Osteocyte (in vitro differentiated cells): ENCODE data around the gene OXSR1. TPM values are rescaled to one million over a fixed set of nuclear protein-coding genes. Genes with fewer than 3 reads are reported as not detected.

ENCODE experiments used
- DNase-seq: peaks from one replicate; pipeline ENCODE4 v3.0.0; 2021; ENCODE audit warnings: mixed read lengths; ENCODE audit not compliant: unreplicated experiment; ENCODE audit errors: extremely low spot score
- H3K27ac Mint-ChIP-seq: one replicate; pipeline ENCODE4 v1.8.0; 2021; ENCODE audit warnings: mild to moderate bottlenecking, mixed read lengths; ENCODE audit not compliant: unreplicated experiment
- H3K27me3 Mint-ChIP-seq: one replicate; pipeline ENCODE4 v1.8.0; 2021; ENCODE audit warnings: mixed read lengths; ENCODE audit not compliant: unreplicated experiment
- H3K36me3 Mint-ChIP-seq: one replicate; pipeline ENCODE4 v1.8.0; 2021; ENCODE audit warnings: mixed read lengths; ENCODE audit not compliant: unreplicated experiment
- H3K4me1 Mint-ChIP-seq: one replicate; pipeline ENCODE4 v1.8.0; 2021; ENCODE audit warnings: mixed read lengths; ENCODE audit not compliant: unreplicated experiment
- H3K4me3 Mint-ChIP-seq: one replicate; pipeline ENCODE4 v1.8.0; 2021; ENCODE audit warnings: mild to moderate bottlenecking, moderate library complexity, mixed read lengths; ENCODE audit not compliant: unreplicated experiment
- H3K9me3 Mint-ChIP-seq: one replicate; pipeline ENCODE4 v1.8.0; 2021; ENCODE audit warnings: mixed read lengths; ENCODE audit not compliant: unreplicated experiment
- CTCF ChIP-seq: fragments of 200-600 bp; sonication (generic); IDR thresholded peaks from 2 replicates; pipeline ENCODE4 v1.5.0; 2021; ENCODE audit warnings: antibody characterized with exemption, mild to moderate bottlenecking, moderate library complexity
- total RNA-seq: library from RNA; stranded (reverse); gene quantifications from 2 replicates; pipeline ENCODE4 v1.2.1, GENCODE V29; 2021

The OXSR1 gene
- total RNA-seq, 1 donor from 2014 or later: 57.8 TPM

DNA sequence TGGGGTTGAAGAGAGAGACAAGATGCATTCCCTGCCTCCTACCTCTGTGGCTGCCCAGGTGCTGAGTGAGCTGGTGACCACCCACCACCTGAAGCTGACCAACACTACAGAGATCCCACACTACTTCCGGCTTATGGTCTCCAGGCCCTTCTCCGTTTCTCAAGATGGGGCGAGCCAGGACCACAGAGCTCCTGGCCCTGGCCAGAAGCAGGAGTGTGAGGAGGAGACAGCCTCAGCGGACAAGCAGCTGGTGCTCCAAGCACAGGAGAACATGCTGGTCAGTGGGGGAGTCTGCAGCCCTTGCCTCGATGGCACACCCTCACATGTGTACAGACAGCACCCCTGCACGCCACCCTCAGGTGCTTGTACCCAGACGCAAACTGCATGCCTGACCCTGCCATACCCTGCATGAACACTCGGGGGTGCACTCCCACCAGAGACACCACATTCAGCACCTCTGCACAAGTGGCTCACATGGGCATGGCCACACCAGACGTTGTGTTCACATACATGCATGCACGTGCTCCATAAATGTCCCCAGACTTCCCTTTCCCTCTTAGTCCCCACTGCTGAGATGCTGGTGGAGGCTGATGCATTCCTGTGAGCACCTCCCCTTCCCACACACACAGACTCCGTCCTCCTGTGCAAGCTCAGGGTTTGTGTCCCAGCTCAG lies 47.5 kb upstream of the OXSR1 start:
- H3K36me3 Mint-ChIP-seq: peaks cover 13% of the 10 kb centered on the region
- no peak for DNase-seq
- no peak overlapping the region for H3K4me3 Mint-ChIP-seq

DNA sequence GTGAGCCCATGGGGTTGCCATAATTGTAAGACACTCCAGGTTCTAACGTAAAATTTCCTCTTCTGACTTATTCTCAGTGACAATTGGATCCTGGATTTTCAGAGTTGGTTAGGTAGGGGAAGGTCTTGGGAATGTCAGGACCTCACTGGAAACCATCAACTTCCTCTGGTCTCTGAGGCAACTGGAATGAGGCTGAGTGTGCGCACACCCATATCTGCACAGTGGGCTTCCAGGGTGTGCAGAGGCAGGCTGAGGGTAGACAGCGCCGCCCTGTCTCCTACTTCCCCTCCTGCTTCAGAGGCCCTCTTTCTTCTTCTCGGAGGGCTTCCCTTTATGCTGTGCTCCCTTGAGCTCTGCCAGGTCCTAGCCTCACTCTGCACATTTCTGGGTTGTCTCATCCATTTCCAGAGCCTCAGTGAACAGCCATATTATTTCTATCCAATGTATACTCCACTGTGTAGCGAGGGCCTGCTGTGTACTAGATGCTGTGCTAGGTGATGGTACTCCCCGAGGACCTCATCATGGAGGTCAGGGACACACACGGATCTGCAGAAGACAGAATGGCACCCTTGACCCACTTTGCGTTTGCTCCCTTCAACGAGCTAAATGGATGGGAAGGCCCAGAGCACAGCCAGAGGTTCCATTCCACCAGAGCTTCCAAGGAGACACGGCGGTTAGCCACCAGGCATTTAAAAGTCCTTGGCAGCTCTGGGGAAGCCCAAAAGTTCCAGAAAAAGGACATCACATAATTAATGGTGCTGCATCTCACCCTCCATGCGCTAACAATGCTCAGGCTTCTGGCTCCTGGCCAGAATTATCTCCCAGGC lies 46.7 kb upstream of the OXSR1 start:
- no peak for TF ChIP-seq CTCF
- Mint-ChIP-seq H3K27ac (no peak overlapping the region), H3K4me1 (no peaks in the 10 kb centered on the region), H3K36me3 (peaks cover 17% of the 10 kb centered on the region), H3K9me3 (no peaks in the 10 kb centered on the region), H3K4me3 (no peak overlapping the region), H3K27me3 (no peaks in the 10 kb centered on the region)
- DNase-seq: no peak

More for the DNA sequence above, 47.5 kb upstream of the OXSR1 start:
- Mint-ChIP-seq H3K27me3 (no peaks in the 10 kb centered on the region), H3K9me3 (no peaks in the 10 kb centered on the region), H3K4me1 (no peaks in the 10 kb centered on the region), H3K27ac (no peak overlapping the region)
- peak; percentile 70 for TF ChIP-seq CTCF

DNA sequence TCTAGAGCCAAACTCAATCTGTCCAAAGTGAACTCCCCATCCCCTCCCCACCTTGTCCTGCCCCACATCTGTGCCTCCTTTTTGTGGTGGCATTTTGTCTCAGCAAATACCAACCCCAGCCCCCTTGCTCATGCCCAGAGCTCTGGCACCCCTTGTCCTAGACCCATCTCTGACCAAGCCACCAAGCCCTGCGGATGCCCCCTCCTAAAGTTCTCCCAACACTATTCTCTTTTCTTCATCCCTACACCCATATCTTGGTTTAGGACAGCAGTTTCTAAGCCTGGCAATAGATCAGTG lies 46.1 kb upstream of the OXSR1 start:
- Mint-ChIP-seq H3K36me3 (peaks cover 17% of the 10 kb centered on the region), H3K27me3 (no peaks in the 10 kb centered on the region), H3K4me3 (no peak overlapping the region), H3K27ac (no peak overlapping the region), H3K4me1 (no peaks in the 10 kb centered on the region), H3K9me3 (no peaks in the 10 kb centered on the region)
- no peak for TF ChIP-seq CTCF
- DNase-seq: no peak

GRCh38 chr3:38119821-38120692 lies 45.3 kb upstream of the OXSR1 start:
- no peaks in the 10 kb centered on the region for H3K4me1 Mint-ChIP-seq
- no peaks in the 10 kb centered on the region for H3K9me3 Mint-ChIP-seq
- no peaks in the 10 kb centered on the region for H3K27me3 Mint-ChIP-seq
- peaks cover 21% of the 10 kb centered on the region for H3K36me3 Mint-ChIP-seq
- no peak for TF ChIP-seq CTCF
- H3K27ac Mint-ChIP-seq: no peak overlapping the region
- H3K4me3 Mint-ChIP-seq: no peak overlapping the region
- DNase-seq: no peak
